NCI-H748 (cell line): Measurements from ENCODE around the gene ODC1.

Experiments used
- DNase-seq: peaks from one replicate; lab custom pipeline; 2025; ENCODE audit not compliant: unreplicated experiment; lab: John Stamatoyannopoulos, UW

The ODC1 gene

DNA sequence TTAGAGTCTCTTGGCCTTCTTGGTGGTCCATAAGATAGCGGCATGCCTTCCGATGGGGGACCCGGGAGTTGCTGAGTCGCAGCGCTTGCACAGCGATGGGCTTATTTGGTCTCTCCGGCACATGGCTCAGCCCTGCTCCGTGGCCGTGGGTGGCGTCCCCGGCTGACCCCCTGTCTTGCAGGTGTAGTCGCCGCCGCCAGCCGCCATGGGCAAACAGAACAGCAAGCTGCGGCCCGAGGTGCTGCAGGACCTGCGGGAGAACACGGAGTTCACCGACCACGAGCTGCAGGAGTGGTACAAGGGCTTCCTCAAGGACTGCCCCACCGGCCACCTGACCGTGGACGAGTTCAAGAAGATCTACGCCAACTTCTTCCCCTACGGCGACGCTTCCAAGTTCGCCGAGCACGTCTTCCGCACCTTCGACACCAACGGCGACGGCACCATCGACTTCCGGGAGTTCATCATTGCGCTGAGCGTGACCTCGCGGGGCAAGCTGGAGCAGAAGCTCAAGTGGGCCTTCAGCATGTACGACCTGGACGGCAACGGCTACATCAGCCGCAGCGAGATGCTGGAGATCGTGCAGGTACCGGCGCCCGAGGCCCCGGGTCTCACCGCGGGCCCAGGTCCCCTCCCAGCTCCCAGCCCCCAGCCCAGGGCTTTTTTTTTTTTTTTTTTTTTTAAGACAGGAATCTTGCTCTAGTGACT, 28.4 kb downstream of the ODC1 start:
- DNase-seq = no peak

DNA sequence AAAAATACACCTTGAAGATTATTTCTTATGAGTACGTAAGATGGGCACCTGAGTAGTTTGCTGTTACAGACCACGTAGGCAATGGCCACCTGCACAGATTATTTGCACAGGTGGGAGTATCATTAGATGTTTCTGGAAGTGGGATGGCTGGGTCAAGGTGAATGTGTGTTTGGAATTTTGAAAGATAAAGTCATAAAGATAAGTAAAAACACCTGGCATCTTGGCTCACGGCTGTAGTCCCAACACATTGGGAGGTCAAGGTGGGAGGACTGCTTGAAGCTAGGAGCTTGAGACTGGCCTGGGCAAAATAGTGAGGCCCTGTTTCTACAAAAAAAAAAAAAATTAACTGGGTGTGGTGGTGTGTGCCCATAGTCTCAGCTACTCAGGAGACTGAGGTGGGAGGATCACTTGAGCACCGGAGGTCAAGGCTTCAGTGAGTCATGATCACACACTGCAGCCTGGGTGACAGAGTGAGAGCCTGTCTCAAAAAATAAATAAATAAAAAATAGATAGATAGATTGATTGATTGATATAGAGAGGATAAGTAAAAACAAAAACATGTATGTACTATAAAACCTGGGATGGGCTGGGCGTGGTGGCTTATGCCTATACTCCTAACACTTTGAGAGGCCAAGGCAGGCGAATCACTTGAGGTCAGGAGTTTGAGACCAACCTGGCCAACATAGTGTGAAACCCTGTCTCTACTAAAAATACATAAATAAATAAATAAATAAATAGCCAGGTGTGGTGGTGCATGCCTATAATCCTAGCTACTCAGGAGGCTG, 30.4 kb downstream of the ODC1 start:
- DNase-seq = no peak

DNA sequence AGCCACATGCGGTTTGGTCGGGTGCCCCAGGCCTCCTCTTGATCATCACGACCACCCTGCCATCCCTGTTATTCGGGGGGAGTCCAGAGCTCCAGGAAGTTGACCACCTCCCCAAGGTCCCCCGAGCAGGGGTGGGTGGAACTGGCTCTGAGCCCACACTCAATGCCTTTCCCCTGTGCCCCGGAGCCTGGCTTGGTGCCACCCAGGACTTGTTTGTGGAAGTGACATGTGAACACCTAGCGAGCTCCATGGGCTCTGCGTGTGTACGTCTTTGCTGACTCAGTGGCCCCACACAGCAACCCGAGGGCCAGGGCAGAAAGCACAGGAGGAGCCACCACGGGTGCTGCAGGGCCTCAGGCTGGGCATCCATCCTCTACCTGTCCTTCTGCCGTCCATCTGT, 32.5 kb downstream of the ODC1 start:
- DNase-seq = no peak

- no peak for DNase-seq
These were observed 33.1 kb downstream of the ODC1 start for GRCh38 chr2:10415048-10415447.

GRCh38 chr2:10414591-10414990, 33.5 kb downstream of the ODC1 start:
- DNase-seq = peak; percentile 77

GRCh38 chr2:10413991-10414451, 34.1 kb downstream of the ODC1 start:
- DNase-seq = no peak

DNA sequence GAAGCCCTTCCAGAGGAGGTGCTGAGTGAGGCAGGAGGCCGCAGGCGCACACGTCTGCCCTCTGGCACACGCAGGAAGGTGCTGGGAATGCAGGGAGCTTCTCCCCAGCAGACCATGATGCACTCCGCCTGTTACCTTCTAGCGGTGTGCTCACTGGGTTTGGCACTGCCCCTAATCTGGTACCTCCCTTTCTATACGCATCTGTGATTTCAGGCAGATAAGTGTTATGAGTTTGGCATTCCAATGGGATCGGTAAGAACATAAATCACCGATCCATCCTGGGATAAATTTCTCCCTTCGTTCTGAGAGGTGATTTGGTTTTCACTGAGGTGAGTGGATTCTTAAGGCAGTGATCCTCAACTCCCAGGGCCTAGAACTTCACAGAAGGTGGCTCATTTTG, 34.6 kb downstream of the ODC1 start:
- no peak for DNase-seq

DNA sequence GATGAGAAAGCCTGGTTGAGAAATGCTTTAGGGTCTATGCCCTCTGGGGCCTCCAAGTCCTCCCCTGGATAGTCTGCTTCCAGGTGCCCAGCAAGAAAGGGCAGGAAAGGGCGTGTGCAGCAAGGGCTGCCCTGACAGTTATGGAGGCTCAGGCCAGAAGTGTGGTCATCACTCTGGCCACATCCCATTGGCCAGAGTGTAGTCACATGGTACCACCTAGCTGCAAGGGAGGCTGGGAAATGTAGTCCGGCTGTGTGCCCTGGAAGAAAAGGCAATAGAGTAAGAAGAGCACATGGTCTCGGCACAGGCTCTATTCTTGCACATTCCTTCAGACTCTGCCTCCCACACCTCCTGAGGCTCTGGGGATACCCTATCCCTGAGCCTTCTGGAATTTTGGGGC, 35.7 kb downstream of the ODC1 start:
- peak; percentile 55 for DNase-seq

DNA sequence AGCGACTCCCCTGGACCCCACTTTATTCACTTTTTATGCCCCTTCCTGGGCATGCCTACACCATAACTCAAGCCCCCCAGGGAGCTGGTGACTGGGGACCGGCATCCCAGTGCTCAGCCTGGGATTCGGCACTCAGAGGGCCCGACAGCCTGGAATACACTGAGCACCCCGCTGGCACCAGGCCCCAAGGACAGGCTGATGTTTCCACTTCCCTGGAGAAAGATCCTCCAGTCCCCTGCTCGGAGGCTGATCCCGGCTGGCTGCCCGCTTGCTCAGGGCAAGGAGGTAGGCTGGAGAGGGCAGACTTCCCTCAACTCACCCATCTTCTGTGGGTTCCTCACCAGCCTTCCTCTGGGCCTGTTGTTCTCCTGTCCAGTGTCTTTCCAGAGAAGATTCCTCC, 36.6 kb downstream of the ODC1 start:
- DNase-seq = no peak

DNA sequence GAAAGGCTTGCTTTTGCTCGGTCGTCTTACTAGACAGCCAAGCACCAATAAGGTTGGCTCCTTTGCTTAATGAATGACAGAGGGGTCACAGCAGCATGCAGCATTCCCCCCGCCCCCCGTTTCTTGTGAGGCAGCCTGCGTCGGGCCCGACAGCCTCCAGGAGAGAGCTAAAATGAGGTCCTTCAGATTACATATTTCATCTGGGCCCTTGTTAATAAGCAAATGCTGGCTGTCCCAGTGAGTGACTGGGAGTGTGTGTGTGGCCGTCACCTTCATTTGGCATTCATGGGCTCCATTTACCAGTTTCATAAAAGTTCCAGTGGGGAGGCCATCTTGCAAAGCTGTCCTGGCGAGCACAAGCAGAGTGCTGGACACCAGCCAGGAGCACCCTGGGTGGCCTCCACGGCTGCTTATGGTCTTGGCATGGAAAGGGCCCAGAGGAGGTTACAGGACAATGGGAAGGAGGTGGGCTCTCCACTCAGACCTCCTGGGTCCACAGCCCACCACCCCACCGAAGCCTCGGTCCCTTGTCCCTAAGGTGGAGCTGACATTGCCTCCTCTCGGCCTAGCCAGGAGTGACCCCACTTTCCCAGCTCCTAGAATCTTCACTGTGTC, 37.2 kb downstream of the ODC1 start:
- DNase-seq = no peak

DNA sequence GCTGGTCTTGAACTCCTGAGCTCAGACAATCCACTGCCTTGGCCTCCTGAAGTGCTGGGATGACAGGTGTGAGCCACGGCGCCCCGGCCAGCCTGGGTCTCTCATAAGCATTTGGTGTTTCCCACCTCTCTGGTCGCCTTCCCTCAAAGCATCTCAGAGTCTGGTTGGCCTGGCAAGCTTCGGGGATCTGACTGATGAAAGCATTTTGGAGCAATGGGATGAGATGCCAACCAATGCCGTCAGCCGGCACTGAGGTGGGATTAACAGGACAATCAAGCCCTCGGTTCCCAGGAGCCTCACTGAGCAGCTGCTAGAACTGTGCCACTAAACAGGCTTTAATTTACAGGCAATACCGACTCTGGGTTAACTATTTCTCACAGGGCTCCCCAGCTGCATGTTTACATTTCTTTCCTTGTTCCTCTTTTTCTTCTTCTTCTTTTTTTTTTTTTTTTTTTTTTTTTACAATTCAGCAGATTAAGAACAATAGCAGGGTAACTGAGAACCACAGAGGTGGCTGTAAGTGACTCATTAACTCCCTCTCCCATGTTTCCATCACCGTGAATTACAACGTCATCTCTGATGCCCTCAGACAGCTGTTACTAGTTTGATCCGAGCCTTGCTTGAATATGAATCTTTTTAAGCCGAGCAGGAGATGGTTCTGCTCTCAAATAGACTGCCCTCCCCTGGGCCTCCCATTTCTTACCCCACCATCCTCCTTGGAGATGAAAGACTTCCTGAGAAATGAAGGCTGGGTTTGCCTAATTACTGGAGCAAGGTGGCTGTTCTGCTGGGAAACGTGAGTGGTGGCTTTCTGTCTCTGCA, 37.9 kb downstream of the ODC1 start:
- no peak for DNase-seq

DNA sequence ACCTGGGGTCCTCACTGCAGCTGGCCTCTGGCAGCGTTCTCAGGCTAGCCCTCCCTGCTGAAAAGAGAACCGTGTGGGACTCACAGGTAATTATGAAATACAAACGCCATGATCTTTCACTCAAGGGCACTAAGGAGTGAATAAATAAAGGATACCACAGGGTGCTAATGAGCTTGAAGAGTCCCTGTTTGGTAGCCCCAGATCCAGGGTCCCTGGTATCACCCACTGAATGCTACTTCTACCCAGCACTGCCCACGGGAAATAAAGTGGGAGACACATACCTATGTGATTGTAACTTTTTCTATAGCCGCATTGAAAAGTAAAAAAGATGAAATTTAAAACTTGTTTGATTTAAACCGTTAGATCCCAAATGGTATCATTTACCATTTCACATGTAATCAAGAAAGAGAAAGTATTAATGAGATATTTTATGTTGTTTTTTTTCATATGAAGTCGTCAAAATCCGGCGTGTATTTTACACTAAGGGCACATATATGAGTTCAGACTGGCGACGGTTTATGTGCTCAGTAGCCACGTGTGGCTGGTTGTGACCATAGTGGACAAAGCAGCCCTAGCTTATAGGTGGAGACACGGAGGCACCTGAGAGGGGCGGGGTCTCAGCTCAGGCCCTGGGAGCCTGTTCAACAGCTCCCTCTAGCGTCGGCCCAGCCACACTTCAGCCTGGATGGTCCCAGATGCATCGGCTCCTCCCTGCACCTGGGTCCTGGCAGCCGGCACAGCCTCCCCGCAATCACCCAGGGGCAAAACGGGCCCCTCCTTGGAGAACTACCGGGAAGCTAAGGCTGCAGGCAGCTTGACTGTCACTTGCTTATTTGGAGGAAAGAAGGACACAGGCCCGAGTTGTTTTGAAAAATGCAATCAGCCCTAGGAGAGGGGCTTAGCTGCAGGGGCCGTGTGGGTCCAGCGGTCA, 39.2 kb downstream of the ODC1 start:
- DNase-seq = peak; percentile 89

GRCh38 chr2:10407841-10408648, 40.1 kb downstream of the ODC1 start:
- peak; percentile 62 for DNase-seq

DNA sequence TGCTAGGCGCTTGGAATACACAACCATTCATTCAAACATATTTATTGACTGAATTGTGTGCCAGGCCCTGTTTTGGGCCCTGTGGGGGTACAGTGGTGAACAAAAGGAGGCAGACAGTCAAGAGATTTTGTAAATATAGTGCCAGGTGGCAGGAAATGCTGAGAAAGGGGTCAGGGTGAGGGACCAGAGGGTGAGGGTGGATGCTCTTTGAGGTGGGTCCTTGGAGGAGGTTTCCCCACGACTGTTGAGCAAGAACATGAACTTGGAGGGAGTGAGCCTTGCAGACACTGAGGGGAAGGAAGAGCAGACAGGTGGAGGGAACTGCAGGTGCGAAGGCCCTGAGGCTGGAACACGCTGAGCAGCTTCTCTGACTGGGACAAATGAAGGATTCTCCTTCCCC, 40.7 kb downstream of the ODC1 start:
- no peak for DNase-seq

- DNase-seq = no peak
These were observed 41.5 kb downstream of the ODC1 start for GRCh38 chr2:10406491-10407188.

DNA sequence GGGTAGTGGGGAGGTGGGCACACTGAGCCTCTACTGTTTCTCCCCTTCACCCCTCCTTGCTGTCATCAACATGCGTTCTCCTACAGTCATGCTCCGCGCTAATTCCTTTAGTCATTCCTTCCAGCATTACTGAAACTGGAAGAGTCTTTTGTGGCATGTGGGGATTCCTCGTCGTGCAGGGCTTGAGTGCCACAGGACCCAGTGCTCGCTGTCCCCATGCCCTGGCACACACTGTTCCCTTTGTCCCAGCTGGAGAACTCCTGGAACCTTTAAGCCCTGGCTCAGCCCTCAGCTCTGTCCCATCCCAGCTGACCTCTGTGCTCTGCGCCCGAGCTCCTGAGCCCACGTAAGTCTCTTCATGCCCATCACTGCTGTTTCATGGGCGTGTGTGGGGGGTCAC, 42.1 kb downstream of the ODC1 start:
- no peak for DNase-seq

- no peak for DNase-seq
These were observed 42.7 kb downstream of the ODC1 start for GRCh38 chr2:10405448-10405847.

DNA sequence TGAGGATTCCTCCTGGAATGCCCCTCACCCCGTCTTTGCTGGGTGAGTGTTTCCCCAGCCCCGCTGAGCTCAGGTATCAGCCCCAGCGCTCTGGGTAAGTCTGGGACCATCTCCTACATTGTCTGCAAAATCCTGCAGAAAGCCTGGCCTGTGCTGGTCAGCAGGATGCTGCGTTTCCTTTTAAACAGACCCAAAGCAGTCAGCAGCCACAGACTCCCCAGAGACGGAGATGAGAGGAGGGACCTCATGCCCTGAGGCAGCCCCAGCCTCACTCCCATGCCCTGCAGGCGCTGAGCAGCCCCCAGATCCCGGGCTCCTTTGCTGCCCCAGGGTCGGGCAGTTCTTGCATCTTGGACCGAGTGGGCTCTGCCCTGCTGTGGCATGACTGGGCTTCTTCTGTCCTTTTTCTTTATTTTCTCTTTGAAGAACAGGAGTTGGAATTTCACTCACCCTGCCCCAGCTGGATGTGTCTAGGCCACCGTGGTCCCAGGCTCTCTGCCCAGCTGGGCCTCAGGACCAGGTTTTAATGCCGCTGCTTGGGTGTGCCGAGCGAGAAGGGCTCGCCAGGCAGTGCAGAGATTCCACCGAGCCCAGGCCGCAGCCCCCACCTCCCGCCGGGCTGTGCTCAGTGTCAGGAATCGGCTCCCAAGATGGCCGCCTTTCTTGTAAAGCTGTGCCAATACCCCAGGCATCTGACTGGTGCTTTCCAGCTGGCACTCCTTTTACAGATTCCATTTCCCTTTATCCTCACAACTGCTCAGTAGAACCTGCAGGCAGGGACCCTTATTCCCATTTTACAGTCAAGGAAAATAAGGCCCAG, 43.6 kb downstream of the ODC1 start:
- no peak for DNase-seq
